Caco-2 (cell line): ENCODE measurements around the gene ZKSCAN8. TPM values are rescaled to one million over a fixed set of nuclear protein-coding genes. Genes with fewer than 3 reads are reported as not detected.

Source experiments
- BruUV-seq: library from RNA; stranded (reverse); fragments of 400-500 nt; replicated peaks from 2 replicates; lab custom pipeline; 2021; lab: Mats Ljungman, UMichigan
- CTCF ChIA-PET: fragments of 300-600 bp; sonication (Branson Sonifier 250); formaldehyde crosslinking; loops from one replicate; lab custom pipeline; 2022; ENCODE audit warnings: antibody characterized with exemption; lab: Charles Lee
- POLR2A ChIA-PET: fragments of 300-600 bp; sonication (Branson Sonifier 250); formaldehyde crosslinking; loops from one replicate; lab custom pipeline; 2022; ENCODE audit warnings: antibody characterized with exemption; lab: Charles Lee
- DNase-seq, 2 experiments: peaks; one replicate each; pipeline versions ENCODE4 v3.0.0 to v3.0.0-alpha.2; 2020 to 2022
- H3K27me3 ChIP-seq: replicated peaks from 2 replicates; pipeline ENCODE4 v1.6.0; 2011; ENCODE audit warnings: low read length; ENCODE audit not compliant: control insufficient read depth, insufficient read depth
- H3K36me3 ChIP-seq: 2 replicates; pipeline ENCODE4 v1.5.1; 2011; ENCODE audit warnings: low read length; ENCODE audit not compliant: control insufficient read depth, insufficient read depth
- H3K4me1 ChIP-seq: fragments of 250-450 bp; sonication (Bioruptor Pico); 2 replicates; pipeline ENCODE4 v1.5.1; 2020; ENCODE audit warnings: mild to moderate bottlenecking
- H3K4me3 ChIP-seq: 2 replicates; pipeline ENCODE4 v1.5.1; 2011; ENCODE audit warnings: low read depth, mild to moderate bottlenecking, control low read depth, low read length
- H3K9me3 ChIP-seq: fragments of 250-450 bp; sonication (Bioruptor Pico); 2 replicates; pipeline ENCODE4 v1.5.1; 2020; ENCODE audit warnings: mild to moderate bottlenecking, moderate library complexity
- H3K27ac Mint-ChIP-seq: one replicate; pipeline ENCODE4 v1.8.0; 2022; ENCODE audit warnings: mixed read lengths; ENCODE audit not compliant: unreplicated experiment
- H3K27me3 Mint-ChIP-seq: one replicate; pipeline ENCODE4 v1.8.0; 2022; ENCODE audit warnings: mixed read lengths; ENCODE audit not compliant: insufficient read depth, unreplicated experiment
- H3K36me3 Mint-ChIP-seq: one replicate; pipeline ENCODE4 v1.8.0; 2022; ENCODE audit warnings: mild to moderate bottlenecking, mixed read lengths; ENCODE audit not compliant: insufficient read depth, unreplicated experiment
- H3K4me1 Mint-ChIP-seq: one replicate; pipeline ENCODE4 v1.8.0; 2022; ENCODE audit warnings: low read depth, mixed read lengths; ENCODE audit not compliant: unreplicated experiment
- H3K4me3 Mint-ChIP-seq: one replicate; pipeline ENCODE4 v1.8.0; 2022; ENCODE audit warnings: mild to moderate bottlenecking, moderate library complexity, mixed read lengths; ENCODE audit not compliant: unreplicated experiment
- H3K9me3 Mint-ChIP-seq: one replicate; pipeline ENCODE4 v1.8.0; 2022; ENCODE audit warnings: mixed read lengths; ENCODE audit not compliant: unreplicated experiment
- intact Hi-C: fragments of 100-400 bp; cut with micrococcal nuclease; formaldehyde crosslinking; loops from one replicate; pipeline ENCODE4 v1.10.0; 2022; ENCODE audit not compliant: unreplicated experiment
- total RNA-seq: library from RNA; stranded (reverse); gene quantifications from 2 replicates; pipeline ENCODE4 v1.2.3, GENCODE V29; 2022
- TF ChIP-seq, protein P1 (sequence below), 2 experiments: fragments of 200-600 bp in 1 of 2; IDR thresholded peaks; 1 replicate in 1 of 2; 2 replicates in 1 of 2; pipeline versions ENCODE4 v1.5.1 to v1.8.0; 2011 to 2022; ENCODE audit warnings: antibody characterized with exemption in 1 of 2, control low read depth in 1 of 2, inconsistent platforms in 1 of 2, low read depth in 1 of 2, low read length in 1 of 2, mild to moderate bottlenecking in 1 of 2, moderate library complexity in 1 of 2; ENCODE audit not compliant: insufficient read depth in 1 of 2, severe bottlenecking in 1 of 2, unreplicated experiment in 1 of 2

ZKSCAN8 gene
- total RNA-seq, 1 experiment from 2014 or later, result 17.0 TPM

DNA sequence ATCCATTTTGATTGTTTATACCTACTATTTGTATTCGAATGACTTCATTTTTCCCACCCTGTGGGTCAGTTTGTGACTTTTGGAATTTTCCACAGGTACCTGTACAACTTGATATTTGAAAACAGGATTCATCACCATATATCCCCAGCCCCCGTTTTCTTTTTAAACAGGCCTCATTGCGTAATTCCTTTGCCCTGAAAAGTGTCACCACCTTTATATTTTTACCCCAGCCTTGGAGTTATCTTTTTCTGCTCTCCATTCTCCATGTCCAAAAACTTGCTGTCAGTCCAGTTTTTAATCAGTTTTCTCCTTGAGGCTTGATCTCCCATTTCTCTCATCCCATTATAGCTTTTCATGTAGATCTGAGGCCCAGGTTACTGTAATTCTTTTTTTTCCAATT, 16.6 kb downstream of the ZKSCAN8 start:
- no TSS peak for BruUV-seq
- ChIA-PET POLR2A (no interaction called here), CTCF (no interaction called here)
- Histone ChIP-seq H3K4me3 (no peak overlapping the region), H3K27me3 (no peaks in the 10 kb centered on the region), H3K36me3 (no peaks in the 10 kb centered on the region; the same call in none of the 2 replicates), H3K9me3 (no peaks in the 10 kb centered on the region), H3K4me1 (no peaks in the 10 kb centered on the region)
- intact Hi-C loops, result no loop called here
- H3K27me3 Mint-ChIP-seq, result no peaks in the 10 kb centered on the region
- H3K4me1 Mint-ChIP-seq, result no peaks in the 10 kb centered on the region
- no peak for DNase-seq
- peaks cover 22% of the 10 kb centered on the region for H3K36me3 Mint-ChIP-seq
- H3K9me3 Mint-ChIP-seq, result peaks cover 11% of the 10 kb centered on the region
- no peak overlapping the region for H3K4me3 Mint-ChIP-seq
- no peak overlapping the region for H3K27ac Mint-ChIP-seq
- TF ChIP-seq, protein P1, sequence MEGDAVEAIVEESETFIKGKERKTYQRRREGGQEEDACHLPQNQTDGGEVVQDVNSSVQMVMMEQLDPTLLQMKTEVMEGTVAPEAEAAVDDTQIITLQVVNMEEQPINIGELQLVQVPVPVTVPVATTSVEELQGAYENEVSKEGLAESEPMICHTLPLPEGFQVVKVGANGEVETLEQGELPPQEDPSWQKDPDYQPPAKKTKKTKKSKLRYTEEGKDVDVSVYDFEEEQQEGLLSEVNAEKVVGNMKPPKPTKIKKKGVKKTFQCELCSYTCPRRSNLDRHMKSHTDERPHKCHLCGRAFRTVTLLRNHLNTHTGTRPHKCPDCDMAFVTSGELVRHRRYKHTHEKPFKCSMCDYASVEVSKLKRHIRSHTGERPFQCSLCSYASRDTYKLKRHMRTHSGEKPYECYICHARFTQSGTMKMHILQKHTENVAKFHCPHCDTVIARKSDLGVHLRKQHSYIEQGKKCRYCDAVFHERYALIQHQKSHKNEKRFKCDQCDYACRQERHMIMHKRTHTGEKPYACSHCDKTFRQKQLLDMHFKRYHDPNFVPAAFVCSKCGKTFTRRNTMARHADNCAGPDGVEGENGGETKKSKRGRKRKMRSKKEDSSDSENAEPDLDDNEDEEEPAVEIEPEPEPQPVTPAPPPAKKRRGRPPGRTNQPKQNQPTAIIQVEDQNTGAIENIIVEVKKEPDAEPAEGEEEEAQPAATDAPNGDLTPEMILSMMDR (IDR thresholded peaks at IDR 0.05; ENCODE audit: insufficient read depth in 1 of 2, low read depth in 1 of 2, low read length in 1 of 2, severe bottlenecking in 1 of 2, unreplicated experiment in 1 of 2), result no peak

DNA sequence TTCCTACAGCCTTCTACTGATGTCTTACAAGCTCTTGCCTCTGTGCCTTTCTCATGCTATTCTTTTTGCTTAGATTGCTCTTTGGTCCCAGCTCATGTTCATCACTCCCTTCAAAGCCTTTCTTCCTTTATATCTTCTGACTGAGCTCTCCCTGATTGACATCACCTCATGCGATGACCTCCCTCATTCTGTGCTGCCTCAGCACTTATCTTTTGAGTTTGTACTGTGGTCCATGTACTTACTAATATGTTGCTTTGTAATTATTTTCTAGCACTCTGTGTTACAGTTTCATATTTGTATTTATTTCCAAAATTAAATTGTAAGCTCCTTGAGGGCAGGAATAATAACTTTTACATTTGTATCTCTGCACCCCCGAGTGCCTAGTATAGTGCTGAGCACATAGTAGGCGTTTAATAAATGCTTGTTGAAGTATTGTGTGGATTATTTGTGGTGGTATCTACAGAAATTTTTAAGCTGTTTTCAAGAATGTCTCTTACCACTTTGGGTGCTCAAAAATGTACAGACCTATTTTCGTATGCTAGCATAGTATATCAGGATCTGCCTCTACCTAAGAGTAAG, 17.4 kb downstream of the ZKSCAN8 start:
- ChIA-PET CTCF (no interaction called here), POLR2A (no interaction called here)
- peaks cover 14% of the 10 kb centered on the region for H3K36me3 Mint-ChIP-seq
- no peak for DNase-seq
- Histone ChIP-seq H3K27me3 (no peaks in the 10 kb centered on the region), H3K9me3 (no peaks in the 10 kb centered on the region), H3K4me1 (no peaks in the 10 kb centered on the region), H3K36me3 (no peaks in the 10 kb centered on the region), H3K4me3 (no peak overlapping the region)
- H3K9me3 Mint-ChIP-seq, result peaks cover 11% of the 10 kb centered on the region
- intact Hi-C loops, result no loop called here
- H3K27me3 Mint-ChIP-seq, result no peaks in the 10 kb centered on the region
- H3K4me3 Mint-ChIP-seq, result no peak overlapping the region
- TF ChIP-seq, protein P1 (IDR thresholded peaks at IDR 0.05; ENCODE audit: insufficient read depth in 1 of 2, low read depth in 1 of 2, low read length in 1 of 2, severe bottlenecking in 1 of 2, unreplicated experiment in 1 of 2), result no peak
- no peak overlapping the region for H3K27ac Mint-ChIP-seq
- H3K4me1 Mint-ChIP-seq, result no peaks in the 10 kb centered on the region
- BruUV-seq, result no TSS peak

DNA sequence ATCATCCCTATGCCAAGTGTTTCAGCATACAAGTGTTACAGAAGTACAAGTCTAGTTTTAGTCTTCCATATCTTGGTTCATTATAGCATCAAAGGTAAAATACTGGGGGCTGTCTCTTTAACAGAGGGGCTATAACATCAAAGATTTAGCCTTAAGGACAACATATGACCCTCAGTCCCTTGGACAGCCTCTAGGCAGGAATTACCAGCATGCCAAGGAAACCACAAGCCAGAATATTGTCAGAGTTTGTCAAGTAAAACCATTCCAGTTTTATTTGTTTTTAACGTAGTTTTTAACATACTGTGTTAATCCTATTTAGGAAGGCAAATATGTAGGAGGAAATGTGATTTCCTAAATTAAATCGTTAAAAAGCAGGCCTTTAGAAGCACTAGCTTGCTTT, 18.6 kb downstream of the ZKSCAN8 start:
- Histone ChIP-seq H3K9me3 (no peaks in the 10 kb centered on the region), H3K4me3 (no peak overlapping the region), H3K36me3 (no peaks in the 10 kb centered on the region), H3K4me1 (no peaks in the 10 kb centered on the region), H3K27me3 (no peaks in the 10 kb centered on the region)
- CTCF ChIA-PET, result no interaction called here
- Mint-ChIP-seq H3K27me3 (no peaks in the 10 kb centered on the region), H3K36me3 (peaks cover 10% of the 10 kb centered on the region), H3K27ac (no peak overlapping the region), H3K4me3 (no peak overlapping the region), H3K9me3 (peaks cover 11% of the 10 kb centered on the region), H3K4me1 (no peaks in the 10 kb centered on the region)
- BruUV-seq, result no TSS peak
- TF ChIP-seq, protein P1 (IDR thresholded peaks at IDR 0.05; ENCODE audit: insufficient read depth in 1 of 2, low read depth in 1 of 2, low read length in 1 of 2, severe bottlenecking in 1 of 2, unreplicated experiment in 1 of 2), result no peak
- intact Hi-C loops, result no loop called here
- DNase-seq, result no peak
- POLR2A ChIA-PET, result interaction anchor here (0.7 kb wide), 1 partner anchor 95 kb away, joined by 10 read pairs; no protein-coding TSS in a partner anchor
